Mucosa of descending colon (tissue), 3 donors: ENCODE results near the gene GIGYF2. TPM values are rescaled to one million over a fixed set of nuclear protein-coding genes. Genes with fewer than 3 reads are reported as not detected.

ENCODE experiments used
- ATAC-seq: fragments of 200-7000 bp; cut with Tn5 transposase; one replicate; pipeline ENCODE4 v1.9.1; 2020; ENCODE audit warnings: mild to moderate bottlenecking, moderate library complexity
- DNase-seq, 3 donors: peaks; one replicate each; pipeline ENCODE4 v3.0.0-alpha.2; 2020
- H3K36me3 ChIP-seq: fragments of 200-600 bp; one replicate; pipeline ENCODE4 v1.8.0; 2021; ENCODE audit warnings: low read depth, mild to moderate bottlenecking
- H3K4me1 ChIP-seq: fragments of 200-600 bp; one replicate; pipeline ENCODE4 v1.8.0; 2021; ENCODE audit warnings: low read depth, mild to moderate bottlenecking
- H3K4me3 ChIP-seq: fragments of 200-600 bp; one replicate; pipeline ENCODE4 v1.8.0; 2021; ENCODE audit warnings: mild to moderate bottlenecking
- H3K9me3 ChIP-seq: fragments of 200-600 bp; one replicate; pipeline ENCODE4 v1.8.0; 2021; ENCODE audit warnings: mild to moderate bottlenecking
- CTCF ChIP-seq: fragments of 200-600 bp; IDR thresholded peaks from one replicate; pipeline ENCODE4 v1.8.0; 2022; ENCODE audit warnings: antibody characterized with exemption, mild to moderate bottlenecking
- intact Hi-C, 2 donors: fragments of 100-400 bp; cut with DNase I in 1 of 2; cut with micrococcal nuclease in 1 of 2; formaldehyde crosslinking; loops; one replicate each; pipeline versions ENCODE4 v1.11.0 to v1.11.1; 2022; cut with DNase I, micrococcal nuclease
- total RNA-seq, 3 donors: library from RNA; stranded (reverse); fragmentation: NEBNext Ultra II Directional in 2 of 3; extraction: Animal tissue kit (Norgen Biotek cat#: 25700) in 2 of 3; gene quantifications; one replicate each; pipeline versions ENCODE4 v1.2.1 to v1.2.4, GENCODE V29; 2021 to 2023
- donor health status: DM: no; HTN: no; CAD: no; lungs with moderate emphysema.
- donor health status: DM: no; HTN: no; CAD: no.
- donor health status: DM: no; HTN: yes; CAD: no.

The GIGYF2 gene
- total RNA-seq, 3 donors from 2014 or later, result 57.8 to 82.1 (median 74.8) TPM

DNA sequence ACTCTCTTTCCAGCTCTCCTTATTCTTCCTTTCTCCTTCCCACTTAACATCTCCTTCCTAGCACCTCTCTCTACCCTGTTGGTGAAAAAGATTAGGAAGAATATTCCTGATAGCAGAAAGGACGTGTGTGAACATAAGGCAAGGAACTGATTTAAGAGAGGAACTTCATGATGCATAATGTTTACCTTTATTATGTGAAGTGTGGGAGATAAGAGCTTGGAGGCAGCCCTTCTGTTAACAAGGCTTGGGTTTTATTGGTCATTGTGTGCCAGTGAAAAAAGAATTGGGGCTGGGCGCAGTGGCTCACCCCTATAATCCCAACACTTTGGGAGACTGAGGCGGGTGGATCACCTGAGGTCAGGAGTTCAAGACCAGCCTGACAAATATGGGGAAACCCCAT lies 44.8 kb downstream of the GIGYF2 start:
- H3K9me3 ChIP-seq, result no peaks in the 10 kb centered on the region
- ATAC-seq (peak; percentile 74), DNase-seq (no peak)
- no peaks in the 10 kb centered on the region for H3K4me1 ChIP-seq
- H3K4me3 ChIP-seq, result no peak overlapping the region
- intact Hi-C loops, result loop anchor here in 1 of 2 donors (10.0 kb wide), 1 partner anchor 273 kb away; the partner anchor contains the start of gene NGEF
- no peaks in the 10 kb centered on the region for H3K36me3 ChIP-seq
- no peak for TF ChIP-seq CTCF

DNA sequence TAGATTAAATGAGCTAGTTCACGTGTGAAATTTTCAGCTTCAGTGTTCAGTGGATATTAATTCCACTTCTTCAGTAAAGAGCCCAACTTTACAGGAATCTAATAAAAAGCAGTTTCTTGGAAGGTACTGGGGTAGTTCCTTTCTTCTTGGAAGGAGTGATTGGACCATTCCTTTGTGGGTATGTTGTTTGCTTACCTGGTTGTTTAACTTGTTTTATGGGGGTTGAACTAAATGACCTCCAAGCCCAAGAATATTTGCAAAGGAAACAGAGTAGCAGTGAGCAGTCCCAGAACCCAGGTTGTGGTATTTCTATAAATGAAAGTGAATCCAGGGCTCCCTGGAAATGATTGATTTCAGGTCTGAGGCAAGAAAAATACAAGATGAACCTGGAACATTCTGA lies 47.8 kb downstream of the GIGYF2 start:
- H3K4me1 ChIP-seq, result no peaks in the 10 kb centered on the region
- peak; percentile 87 for ATAC-seq
- no peak for DNase-seq
- intact Hi-C loops, result loop anchor here in 1 of 2 donors (10.0 kb wide), 1 partner anchor 270 kb away; the partner anchor contains the start of gene NGEF
- no peaks in the 10 kb centered on the region for H3K9me3 ChIP-seq
- no peak overlapping the region for H3K4me3 ChIP-seq
- peaks cover 7% of the 10 kb centered on the region for H3K36me3 ChIP-seq
- no peak for TF ChIP-seq CTCF

DNA sequence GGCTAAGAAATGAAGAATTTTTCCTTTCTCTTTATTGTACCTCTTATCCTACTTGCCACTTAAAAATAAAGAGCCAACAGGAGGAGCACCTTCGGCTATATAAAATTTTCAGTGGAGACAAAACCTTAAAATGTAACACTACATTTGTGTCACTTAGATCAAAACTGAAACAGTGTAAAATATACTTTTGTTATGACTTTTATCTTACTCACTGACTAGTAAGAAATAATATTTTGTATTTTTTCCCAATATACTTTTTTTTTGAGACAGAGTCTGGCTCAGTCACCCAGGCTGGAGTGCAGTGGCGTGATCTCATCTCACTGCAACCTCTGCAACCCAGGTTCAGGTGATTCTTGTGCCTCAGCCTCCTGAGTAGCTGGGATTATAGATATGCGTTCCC lies 50.9 kb downstream of the GIGYF2 start:
- no peak for TF ChIP-seq CTCF
- ATAC-seq (no peak), DNase-seq (no peak)
- Histone ChIP-seq H3K9me3 (no peaks in the 10 kb centered on the region), H3K4me1 (no peaks in the 10 kb centered on the region), H3K4me3 (no peak overlapping the region), H3K36me3 (peaks cover 7% of the 10 kb centered on the region)
- intact Hi-C loops, result loop anchor here in 1 of 2 donors (10.0 kb wide), 1 partner anchor 267 kb away; the partner anchor contains the start of gene NGEF

DNA sequence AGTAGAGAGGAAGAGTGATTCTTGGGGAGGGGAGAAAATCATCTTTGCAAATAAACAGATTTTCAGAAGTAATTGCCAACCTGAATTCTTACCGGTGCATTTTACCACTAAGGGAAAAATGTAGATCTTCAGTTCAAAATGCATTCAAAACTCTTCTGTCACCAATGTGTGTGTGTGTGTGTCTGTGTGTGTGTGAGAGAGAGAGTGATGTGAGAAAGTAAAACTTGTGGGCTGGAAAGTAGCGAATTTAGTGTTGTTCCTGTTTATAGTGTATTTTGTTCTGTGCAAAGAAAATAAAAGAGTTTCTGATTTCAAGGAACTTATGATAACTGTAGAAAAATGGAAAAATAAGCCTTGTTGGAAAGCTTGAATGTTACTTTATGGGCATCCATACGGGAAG lies 52.2 kb downstream of the GIGYF2 start:
- Histone ChIP-seq H3K36me3 (peaks cover 7% of the 10 kb centered on the region), H3K4me1 (no peaks in the 10 kb centered on the region), H3K9me3 (no peaks in the 10 kb centered on the region), H3K4me3 (no peak overlapping the region)
- intact Hi-C loops, result loop anchor here in 1 of 2 donors (10.0 kb wide), 1 partner anchor 265 kb away; the partner anchor contains the start of gene NGEF
- ATAC-seq (no peak), DNase-seq (no peak)
- no peak for TF ChIP-seq CTCF

- H3K4me1 ChIP-seq, result no peaks in the 10 kb centered on the region
- ATAC-seq, result no peak
- no peaks in the 10 kb centered on the region for H3K9me3 ChIP-seq
- TF ChIP-seq CTCF, result no peak
- no peak for DNase-seq
- H3K36me3 ChIP-seq, result peaks cover 7% of the 10 kb centered on the region
- intact Hi-C loops, result no loop called here
- H3K4me3 ChIP-seq, result no peak overlapping the region
Measured at GRCh38 chr2:232750135-232750671, 53.1 kb downstream of the GIGYF2 start.
